Measurements from ENCODE around the gene PTCSC3.

PTCSC3 gene

DNA sequence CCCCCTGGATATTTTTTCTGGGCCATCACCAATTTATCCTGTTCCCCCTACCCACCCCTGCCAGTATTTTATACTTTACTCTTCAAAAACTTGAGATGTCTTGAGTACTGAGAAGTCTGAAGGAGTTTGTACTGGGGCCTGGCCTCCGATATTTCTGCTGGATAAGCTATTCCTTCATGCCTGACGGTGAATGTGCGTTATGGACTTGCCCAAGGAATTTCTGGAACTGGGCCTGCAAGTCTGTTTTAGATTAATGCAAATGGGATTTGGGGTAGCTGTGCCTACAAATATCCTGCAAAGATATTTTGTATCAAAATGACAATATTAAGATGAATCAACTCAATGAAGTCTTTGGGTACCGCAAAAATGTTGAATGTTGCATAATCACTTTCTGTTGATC, at the start of gene PTCSC3:
PTCSC3 (minus strand) TSS at position 199 of the 400 bp plus-strand sequence.
- DNase-seq: no peak

- DNase-seq: no peak
Observed at GRCh38 chr14:36226164-36226563, 49.6 kb upstream of the PTCSC3 start.

GRCh38 chr14:36224176-36224575, 47.7 kb upstream of the PTCSC3 start:
- DNase-seq: no peak

- no peak for DNase-seq
Observed at GRCh38 chr14:36223558-36223957, 47.0 kb upstream of the PTCSC3 start.

DNA sequence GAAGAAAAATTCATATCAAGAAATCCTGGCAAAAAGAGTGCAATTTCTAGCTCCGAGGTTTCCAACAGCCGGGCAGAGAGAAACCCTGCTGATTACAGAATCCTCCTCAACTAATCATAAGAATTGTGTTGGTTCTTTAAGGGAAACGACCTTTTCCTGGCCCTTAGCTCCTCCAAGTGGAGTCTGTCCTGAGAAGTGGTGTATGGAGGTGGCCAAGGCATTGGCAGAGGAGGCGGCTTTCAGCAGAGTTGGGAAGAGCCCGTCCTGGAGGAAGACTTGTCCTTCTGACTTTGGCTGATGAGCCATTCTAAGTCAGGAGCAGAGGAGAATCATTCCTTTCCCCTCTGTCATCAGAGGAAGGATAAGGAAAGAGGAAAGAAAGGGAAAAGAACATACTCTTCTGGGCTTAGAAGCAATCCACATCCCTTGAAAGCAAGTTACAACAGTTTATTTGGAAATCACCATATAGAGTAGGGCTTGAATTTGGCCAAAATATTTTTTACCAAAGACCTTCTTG, 46.5 kb upstream of the PTCSC3 start:
- no peak for DNase-seq

DNA sequence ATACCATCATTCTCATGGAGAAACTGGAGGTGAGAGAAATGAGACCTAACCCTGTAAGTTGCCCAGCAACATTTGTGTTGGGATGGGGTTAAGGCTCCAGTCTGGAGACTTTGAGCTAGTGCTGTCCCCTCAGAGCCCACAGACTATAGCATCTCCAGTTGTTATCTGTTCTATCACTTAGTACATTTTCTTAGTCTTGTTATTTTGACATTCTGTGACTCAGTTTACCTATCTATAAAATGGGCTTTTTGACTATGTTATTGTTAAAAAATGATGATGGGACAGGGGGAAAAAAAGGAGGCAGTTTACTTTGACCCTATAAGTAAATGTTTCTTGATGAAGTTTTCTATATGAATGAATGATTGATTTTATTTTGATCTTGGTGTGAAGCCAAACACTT, 45.8 kb upstream of the PTCSC3 start:
- no peak for DNase-seq

GRCh38 chr14:36221112-36221511, 44.6 kb upstream of the PTCSC3 start:
- peak; percentile 35 for DNase-seq

- DNase-seq: no peak
Observed at GRCh38 chr14:36217732-36218131, 41.2 kb upstream of the PTCSC3 start.

- no peak for DNase-seq
Observed at GRCh38 chr14:36217027-36217426, 40.5 kb upstream of the PTCSC3 start.

GRCh38 chr14:36215217-36215598, 38.7 kb upstream of the PTCSC3 start:
- DNase-seq: no peak

- no peak for DNase-seq
Observed at GRCh38 chr14:36214476-36215216, 38.1 kb upstream of the PTCSC3 start.

- no peak for DNase-seq
Observed at GRCh38 chr14:36212987-36213386, 36.5 kb upstream of the PTCSC3 start.

DNA sequence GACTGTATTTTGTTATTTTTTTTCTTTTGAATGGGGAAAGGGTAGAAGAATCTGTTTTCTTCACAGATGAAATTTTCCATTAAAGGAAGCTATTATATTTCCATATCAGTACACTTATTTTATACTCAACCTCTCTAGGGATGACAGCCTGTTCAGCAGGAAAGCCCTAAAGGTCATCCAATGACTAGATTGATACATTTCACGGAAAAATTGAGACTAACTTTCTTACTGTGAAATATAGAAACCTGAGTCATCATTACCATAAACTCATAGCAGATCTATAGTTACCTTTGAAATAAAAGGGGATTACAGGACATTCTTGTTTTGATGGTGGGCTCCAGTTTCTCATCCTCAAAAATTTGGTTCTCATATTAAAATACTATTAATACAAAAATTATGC, 36.1 kb upstream of the PTCSC3 start:
- DNase-seq: no peak

DNA sequence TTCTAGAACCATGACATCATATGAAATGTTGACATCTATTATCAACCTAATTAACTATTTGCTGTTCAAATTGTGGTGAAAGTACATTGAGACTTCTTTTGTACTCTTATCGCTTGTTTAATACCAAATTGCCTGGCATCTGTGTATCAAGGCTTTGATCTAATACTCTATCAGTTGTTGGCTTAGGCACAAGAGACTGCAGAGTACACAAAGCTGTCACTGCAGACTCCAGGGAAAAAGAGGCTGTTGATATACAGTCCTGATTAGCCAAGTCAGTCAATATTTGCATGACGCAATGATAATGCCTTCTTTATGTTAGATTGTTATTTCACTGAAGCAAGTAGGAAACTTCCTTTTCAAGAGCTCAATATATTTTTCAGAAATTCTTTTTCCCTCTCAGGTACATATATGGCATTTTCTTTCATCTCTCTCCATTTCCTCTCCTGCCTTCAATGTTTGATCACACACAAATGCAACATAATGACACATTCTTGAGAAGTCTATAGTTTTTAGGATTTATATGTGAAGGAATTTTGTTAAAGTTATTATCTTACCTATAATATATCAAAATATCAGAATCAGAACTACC, 32.3 kb upstream of the PTCSC3 start:
- peak; percentile 80 for DNase-seq

DNA sequence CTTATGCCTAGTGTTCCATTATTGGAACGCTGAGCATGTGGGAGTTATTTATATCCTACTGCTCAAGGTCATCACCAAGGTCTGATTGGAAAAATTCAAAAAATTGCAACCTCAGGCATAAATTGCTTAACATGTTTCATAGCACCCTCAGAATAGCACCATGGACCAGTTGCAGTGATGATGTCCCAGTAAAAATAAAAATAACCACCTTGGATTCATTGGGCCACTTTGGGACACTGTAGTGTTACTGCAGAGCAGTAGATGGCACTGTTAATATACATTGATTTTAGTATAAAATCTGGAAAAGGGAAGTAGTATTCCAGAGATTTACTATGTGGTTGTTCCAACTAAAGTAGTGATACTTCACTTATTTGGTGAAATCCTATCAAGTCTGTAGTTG, 31.0 kb upstream of the PTCSC3 start:
- DNase-seq: peak; percentile 45

- DNase-seq: no peak
Observed at GRCh38 chr14:36204461-36205073, 28.0 kb upstream of the PTCSC3 start.

GRCh38 chr14:36198378-36198777, 21.9 kb upstream of the PTCSC3 start:
- no peak for DNase-seq

DNA sequence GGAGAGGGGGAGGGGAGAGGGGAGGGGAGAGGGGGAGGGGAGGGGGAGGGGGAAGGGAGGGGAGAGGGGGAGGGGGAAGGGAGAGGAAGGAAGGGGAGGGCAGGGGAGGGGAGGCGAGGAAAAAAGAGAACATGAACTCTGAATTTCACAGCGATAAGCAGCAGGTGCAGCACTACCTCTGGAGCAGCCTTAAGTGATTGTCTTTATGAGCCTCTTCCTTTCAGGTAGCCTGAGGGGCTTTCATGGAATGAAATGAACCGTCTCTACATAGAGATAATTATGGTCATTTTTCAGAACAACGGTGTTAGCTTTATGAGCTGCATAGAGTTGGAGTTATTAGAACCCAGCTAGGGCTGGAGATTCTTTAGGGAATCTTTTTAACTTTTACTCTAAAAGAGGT, 18.1 kb upstream of the PTCSC3 start:
- DNase-seq: peak; percentile 89

DNA sequence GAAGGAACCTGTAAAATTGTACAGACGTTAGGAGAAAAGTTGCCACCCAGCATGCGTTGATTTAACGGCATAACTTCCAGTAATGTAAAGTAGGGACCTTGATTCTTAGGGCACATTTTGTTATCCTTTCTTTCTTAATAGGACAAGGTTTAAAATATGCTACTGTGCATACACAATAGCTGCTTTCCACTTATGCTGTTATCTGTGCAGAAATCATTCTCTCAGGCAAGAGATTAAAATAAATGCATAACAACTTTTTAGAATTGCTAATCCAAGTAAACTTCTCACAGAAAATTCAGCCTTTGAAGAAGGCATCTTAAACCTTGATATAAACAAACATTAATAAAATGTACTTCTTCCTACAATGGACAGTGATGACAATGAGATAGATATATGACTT, 16.0 kb upstream of the PTCSC3 start:
- no peak for DNase-seq

DNA sequence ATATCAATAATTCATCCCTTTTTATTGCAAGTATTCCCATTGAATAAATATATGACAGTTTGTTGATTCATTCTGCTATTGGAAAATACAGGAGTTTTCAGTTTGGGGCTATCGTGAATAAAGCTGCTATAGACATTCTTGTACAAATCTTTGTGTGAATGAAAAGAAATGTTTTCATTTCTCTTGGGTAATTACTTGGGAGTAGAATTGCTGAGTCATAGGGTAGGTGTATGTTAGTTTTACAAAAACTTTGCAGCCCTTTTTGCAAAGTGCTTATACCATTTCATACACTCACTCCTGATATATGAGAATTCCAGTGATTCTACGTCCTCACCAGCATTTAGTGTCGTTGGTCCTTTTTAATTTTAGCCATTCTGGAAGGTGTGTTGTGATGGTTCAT, 6.9 kb upstream of the PTCSC3 start:
- no peak for DNase-seq

- no peak for DNase-seq
Observed at GRCh38 chr14:36181417-36181816, 4.9 kb upstream of the PTCSC3 start.

- DNase-seq: no peak
Observed at GRCh38 chr14:36177489-36177888, 967 bp upstream of the PTCSC3 start.

- DNase-seq: no peak
Observed at GRCh38 chr14:36174767-36175424, 1.6 kb downstream of the PTCSC3 start.

DNA sequence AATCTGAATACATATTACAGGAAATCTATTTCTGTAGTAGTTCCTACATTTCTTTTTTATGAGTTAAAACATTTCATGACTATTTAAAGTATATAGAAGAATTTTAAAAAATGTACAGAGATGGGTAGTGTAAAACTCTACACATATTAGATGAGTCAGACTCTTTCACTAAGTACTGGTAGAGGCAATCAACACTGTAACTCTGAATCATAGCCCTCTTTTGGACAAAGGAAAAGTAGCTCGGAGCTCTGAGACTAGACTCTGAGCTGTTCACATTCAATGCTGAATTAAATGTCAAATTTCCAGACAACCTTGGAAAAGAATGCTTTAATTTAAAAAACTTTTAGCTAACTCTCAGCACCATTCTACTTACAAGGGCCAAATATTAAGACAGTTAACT, 3.4 kb downstream of the PTCSC3 start:
- no peak for DNase-seq
